HEK293 (cell line): ENCODE results near the gene KCTD19.
A peak's percentile ranks its signal among the peaks of the same experiment; 100 is the strongest.

Experiments
- EGR2 ChIP-seq: fragments of 450-650 bp; formaldehyde crosslinking; IDR thresholded peaks from 2 replicates; pipeline ENCODE4 v1.5.1; 2016; ENCODE audit warnings: low read depth, missing biosample characterization, missing genetic modification characterization
- SP7 ChIP-seq: fragments of 450-650 bp; formaldehyde crosslinking; IDR thresholded peaks from 2 replicates; pipeline ENCODE4 v1.5.1; 2016; ENCODE audit warnings: missing biosample characterization, missing genetic modification characterization
- ZBTB20 ChIP-seq: fragments of 450-650 bp; formaldehyde crosslinking; IDR thresholded peaks from 2 replicates; pipeline ENCODE4 v1.5.1; 2016; ENCODE audit warnings: missing biosample characterization, missing genetic modification characterization
- ZNF175 ChIP-seq: fragments of 450-650 bp; formaldehyde crosslinking; IDR thresholded peaks from 2 replicates; pipeline ENCODE4 v1.5.1; 2016; ENCODE audit warnings: missing biosample characterization, missing genetic modification characterization
- ZNF350 ChIP-seq: fragments of 450-650 bp; formaldehyde crosslinking; IDR thresholded peaks from 2 replicates; pipeline ENCODE4 v1.5.0; 2017; ENCODE audit warnings: missing biosample characterization, mild to moderate bottlenecking, missing genetic modification characterization
- ZNF473 ChIP-seq: fragments of 450-650 bp; formaldehyde crosslinking; IDR thresholded peaks from 2 replicates; pipeline ENCODE4 v1.5.1; 2017; ENCODE audit warnings: missing biosample characterization, missing genetic modification characterization
- ZNF501 ChIP-seq: fragments of 450-650 bp; formaldehyde crosslinking; IDR thresholded peaks from 2 replicates; pipeline ENCODE4 v1.5.1; 2016; ENCODE audit warnings: missing biosample characterization, missing genetic modification characterization
- ZNF548 ChIP-seq: fragments of 450-650 bp; formaldehyde crosslinking; IDR thresholded peaks from 2 replicates; pipeline ENCODE4 v1.5.1; 2016; ENCODE audit warnings: missing biosample characterization, missing genetic modification characterization
- ZNF585B ChIP-seq: fragments of 450-650 bp; formaldehyde crosslinking; IDR thresholded peaks from 2 replicates; pipeline ENCODE4 v1.5.1; 2016; ENCODE audit warnings: missing biosample characterization, missing genetic modification characterization
- ZNF664 ChIP-seq: fragments of 450-650 bp; formaldehyde crosslinking; IDR thresholded peaks from 2 replicates; pipeline ENCODE4 v1.5.1; 2016; ENCODE audit warnings: missing biosample characterization, missing genetic modification characterization
- ZNF76 ChIP-seq: fragments of 450-650 bp; formaldehyde crosslinking; IDR thresholded peaks from 2 replicates; pipeline ENCODE4; 2016; ENCODE audit warnings: low read depth, missing biosample characterization, missing genetic modification characterization, borderline replicate concordance
- ZNF776 ChIP-seq: fragments of 450-650 bp; formaldehyde crosslinking; IDR thresholded peaks from 2 replicates; pipeline ENCODE4 v1.5.0; 2017; ENCODE audit warnings: missing biosample characterization, missing genetic modification characterization, borderline replicate concordance
- ZNF830 ChIP-seq: fragments of 450-650 bp; IDR thresholded peaks from 2 replicates; pipeline ENCODE4 v1.5.0; 2018; ENCODE audit warnings: missing biosample characterization, missing genetic modification characterization, low read depth, mild to moderate bottlenecking, moderate library complexity
- TF ChIP-seq, protein P1 (sequence below): fragments of 450-650 bp; formaldehyde crosslinking; IDR thresholded peaks from 2 replicates; pipeline ENCODE4 v1.5.1; 2016; ENCODE audit warnings: missing biosample characterization, missing genetic modification characterization
- TF ChIP-seq, protein P2 (sequence below): fragments of 450-650 bp; formaldehyde crosslinking; IDR thresholded peaks from 2 replicates; pipeline ENCODE4 v1.5.1; 2017; ENCODE audit warnings: missing biosample characterization, missing genetic modification characterization
- TF ChIP-seq, protein P3 (sequence below): fragments of 450-650 bp; formaldehyde crosslinking; IDR thresholded peaks from 2 replicates; pipeline ENCODE4 v1.5.1; 2016; ENCODE audit warnings: missing biosample characterization, missing genetic modification characterization
- TF ChIP-seq, protein P4 (sequence below): fragments of 450-650 bp; formaldehyde crosslinking; IDR thresholded peaks from 2 replicates; pipeline ENCODE4 v1.5.1; 2016; ENCODE audit warnings: missing biosample characterization, missing genetic modification characterization

KCTD19 gene

DNA sequence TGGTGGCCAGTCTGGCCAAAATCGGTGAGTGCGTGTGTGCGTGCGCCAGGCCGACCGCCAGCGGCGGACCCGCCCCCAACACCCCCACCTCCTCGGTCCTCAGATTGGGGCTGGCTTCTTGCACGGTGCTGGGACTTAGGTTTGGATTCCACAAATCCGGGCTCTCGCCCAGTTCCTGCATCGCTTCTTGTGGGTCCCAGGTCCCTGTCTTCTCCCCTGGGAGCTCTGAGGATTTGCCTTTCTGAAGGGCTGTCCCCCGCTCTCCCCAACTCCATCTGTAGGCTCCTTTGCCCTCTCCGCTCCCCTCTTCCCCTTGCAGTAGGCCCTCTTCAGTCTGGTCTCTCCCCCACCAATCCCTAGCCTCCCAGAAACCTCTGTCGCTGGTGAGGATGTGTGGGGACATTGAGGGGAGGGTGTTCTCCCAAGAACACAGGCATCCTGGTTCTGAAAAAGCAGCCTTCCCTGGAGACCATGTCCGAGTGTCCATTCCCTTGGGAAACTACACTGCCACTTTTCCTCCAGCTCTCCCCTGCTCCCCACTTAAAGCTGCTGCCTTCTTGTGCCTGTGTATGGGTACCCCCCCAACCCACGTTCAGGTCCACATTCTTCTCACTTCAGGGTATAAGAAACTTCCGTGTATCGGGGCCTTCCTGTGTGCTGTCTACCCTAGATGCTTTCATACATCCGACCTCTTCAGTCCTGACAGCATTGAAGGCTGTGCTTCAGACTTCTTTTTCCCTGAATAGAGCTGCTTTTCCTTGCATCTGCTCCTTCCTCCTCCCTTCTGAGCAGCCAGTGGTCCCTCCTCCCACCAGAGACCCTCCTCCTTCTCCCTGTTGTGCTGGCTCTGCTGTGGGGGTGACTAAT lies 77.1 kb downstream of the KCTD19 start (continued):
- TF ChIP-seq, protein P1, sequence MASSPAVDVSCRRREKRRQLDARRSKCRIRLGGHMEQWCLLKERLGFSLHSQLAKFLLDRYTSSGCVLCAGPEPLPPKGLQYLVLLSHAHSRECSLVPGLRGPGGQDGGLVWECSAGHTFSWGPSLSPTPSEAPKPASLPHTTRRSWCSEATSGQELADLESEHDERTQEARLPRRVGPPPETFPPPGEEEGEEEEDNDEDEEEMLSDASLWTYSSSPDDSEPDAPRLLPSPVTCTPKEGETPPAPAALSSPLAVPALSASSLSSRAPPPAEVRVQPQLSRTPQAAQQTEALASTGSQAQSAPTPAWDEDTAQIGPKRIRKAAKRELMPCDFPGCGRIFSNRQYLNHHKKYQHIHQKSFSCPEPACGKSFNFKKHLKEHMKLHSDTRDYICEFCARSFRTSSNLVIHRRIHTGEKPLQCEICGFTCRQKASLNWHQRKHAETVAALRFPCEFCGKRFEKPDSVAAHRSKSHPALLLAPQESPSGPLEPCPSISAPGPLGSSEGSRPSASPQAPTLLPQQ (tag by site-specific recombination): 0 out of 2 replicates have a peak, but pooled peaks have one; percentile 10
- no peak for TF ChIP-seq ZNF776 (tag by site-specific recombination)
- no peak for TF ChIP-seq ZNF350 (tag by site-specific recombination)
- TF ChIP-seq ZBTB20 (tag by site-specific recombination): 0 out of 2 replicates have a peak, but pooled peaks have one; percentile 14
- TF ChIP-seq ZNF548 (tag by site-specific recombination): no peak
- no peak for TF ChIP-seq ZNF175
- no peak for TF ChIP-seq ZNF473 (tag by site-specific recombination)
- no peak for TF ChIP-seq ZNF501
- TF ChIP-seq EGR2: no peak
- TF ChIP-seq, protein P2, sequence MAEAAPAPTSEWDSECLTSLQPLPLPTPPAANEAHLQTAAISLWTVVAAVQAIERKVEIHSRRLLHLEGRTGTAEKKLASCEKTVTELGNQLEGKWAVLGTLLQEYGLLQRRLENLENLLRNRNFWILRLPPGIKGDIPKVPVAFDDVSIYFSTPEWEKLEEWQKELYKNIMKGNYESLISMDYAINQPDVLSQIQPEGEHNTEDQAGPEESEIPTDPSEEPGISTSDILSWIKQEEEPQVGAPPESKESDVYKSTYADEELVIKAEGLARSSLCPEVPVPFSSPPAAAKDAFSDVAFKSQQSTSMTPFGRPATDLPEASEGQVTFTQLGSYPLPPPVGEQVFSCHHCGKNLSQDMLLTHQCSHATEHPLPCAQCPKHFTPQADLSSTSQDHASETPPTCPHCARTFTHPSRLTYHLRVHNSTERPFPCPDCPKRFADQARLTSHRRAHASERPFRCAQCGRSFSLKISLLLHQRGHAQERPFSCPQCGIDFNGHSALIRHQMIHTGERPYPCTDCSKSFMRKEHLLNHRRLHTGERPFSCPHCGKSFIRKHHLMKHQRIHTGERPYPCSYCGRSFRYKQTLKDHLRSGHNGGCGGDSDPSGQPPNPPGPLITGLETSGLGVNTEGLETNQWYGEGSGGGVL (tag by site-specific recombination): peak; percentile 29; the same call in 1 of the 2 replicates
- TF ChIP-seq, protein P3, sequence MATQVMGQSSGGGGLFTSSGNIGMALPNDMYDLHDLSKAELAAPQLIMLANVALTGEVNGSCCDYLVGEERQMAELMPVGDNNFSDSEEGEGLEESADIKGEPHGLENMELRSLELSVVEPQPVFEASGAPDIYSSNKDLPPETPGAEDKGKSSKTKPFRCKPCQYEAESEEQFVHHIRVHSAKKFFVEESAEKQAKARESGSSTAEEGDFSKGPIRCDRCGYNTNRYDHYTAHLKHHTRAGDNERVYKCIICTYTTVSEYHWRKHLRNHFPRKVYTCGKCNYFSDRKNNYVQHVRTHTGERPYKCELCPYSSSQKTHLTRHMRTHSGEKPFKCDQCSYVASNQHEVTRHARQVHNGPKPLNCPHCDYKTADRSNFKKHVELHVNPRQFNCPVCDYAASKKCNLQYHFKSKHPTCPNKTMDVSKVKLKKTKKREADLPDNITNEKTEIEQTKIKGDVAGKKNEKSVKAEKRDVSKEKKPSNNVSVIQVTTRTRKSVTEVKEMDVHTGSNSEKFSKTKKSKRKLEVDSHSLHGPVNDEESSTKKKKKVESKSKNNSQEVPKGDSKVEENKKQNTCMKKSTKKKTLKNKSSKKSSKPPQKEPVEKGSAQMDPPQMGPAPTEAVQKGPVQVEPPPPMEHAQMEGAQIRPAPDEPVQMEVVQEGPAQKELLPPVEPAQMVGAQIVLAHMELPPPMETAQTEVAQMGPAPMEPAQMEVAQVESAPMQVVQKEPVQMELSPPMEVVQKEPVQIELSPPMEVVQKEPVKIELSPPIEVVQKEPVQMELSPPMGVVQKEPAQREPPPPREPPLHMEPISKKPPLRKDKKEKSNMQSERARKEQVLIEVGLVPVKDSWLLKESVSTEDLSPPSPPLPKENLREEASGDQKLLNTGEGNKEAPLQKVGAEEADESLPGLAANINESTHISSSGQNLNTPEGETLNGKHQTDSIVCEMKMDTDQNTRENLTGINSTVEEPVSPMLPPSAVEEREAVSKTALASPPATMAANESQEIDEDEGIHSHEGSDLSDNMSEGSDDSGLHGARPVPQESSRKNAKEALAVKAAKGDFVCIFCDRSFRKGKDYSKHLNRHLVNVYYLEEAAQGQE: no peak
- TF ChIP-seq, protein P4, sequence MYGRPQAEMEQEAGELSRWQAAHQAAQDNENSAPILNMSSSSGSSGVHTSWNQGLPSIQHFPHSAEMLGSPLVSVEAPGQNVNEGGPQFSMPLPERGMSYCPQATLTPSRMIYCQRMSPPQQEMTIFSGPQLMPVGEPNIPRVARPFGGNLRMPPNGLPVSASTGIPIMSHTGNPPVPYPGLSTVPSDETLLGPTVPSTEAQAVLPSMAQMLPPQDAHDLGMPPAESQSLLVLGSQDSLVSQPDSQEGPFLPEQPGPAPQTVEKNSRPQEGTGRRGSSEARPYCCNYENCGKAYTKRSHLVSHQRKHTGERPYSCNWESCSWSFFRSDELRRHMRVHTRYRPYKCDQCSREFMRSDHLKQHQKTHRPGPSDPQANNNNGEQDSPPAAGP: no peak
- TF ChIP-seq ZNF76 (tag by site-specific recombination): peak; percentile 83
- TF ChIP-seq ZNF830 (tag by site-specific recombination): no peak
- TF ChIP-seq ZNF664 (tag by site-specific recombination): no peak
- TF ChIP-seq SP7 (tag by site-specific recombination): peak; percentile 16; the same call in 1 of the 2 replicates
- TF ChIP-seq ZNF585B (tag by site-specific recombination): no peak
